HepG2 (cell line): Measurements from ENCODE around the gene PLSCR4. TPM values are rescaled to one million over a fixed set of nuclear protein-coding genes. Genes with fewer than 3 reads are reported as not detected.

Source experiments
- ATAD3A ChIP-seq: sonication (generic); formaldehyde crosslinking; IDR thresholded peaks from 2 replicates; pipeline ENCODE4 v1.4.0; 2020; ENCODE audit warnings: missing genetic modification reagents
- CCDC6 ChIP-seq: sonication (generic); formaldehyde crosslinking; IDR thresholded peaks from 2 replicates; pipeline ENCODE4 v1.8.1; 2022; ENCODE audit warnings: mild to moderate bottlenecking, missing genetic modification reagents, moderate library complexity
- CEBPB ChIP-seq: IDR thresholded peaks from 2 replicates; pipeline ENCODE4 v1.6.1; 2011; ENCODE audit warnings: low read depth, low read length, improper control_type of control experiment, borderline replicate concordance
- HDAC6 ChIP-seq: fragments of 200-600 bp; sonication (generic); IDR thresholded peaks from 2 replicates; pipeline ENCODE4 v1.7.0; 2017; ENCODE audit warnings: mild to moderate bottlenecking, antibody characterized with exemption, low read length, low read depth
- HMGA1 ChIP-seq: sonication (generic); formaldehyde crosslinking; conservative IDR thresholded peaks from 2 replicates; pipeline ENCODE4 v1.4.0; 2020; ENCODE audit warnings: missing genetic modification reagents
- HNRNPUL1 ChIP-seq: fragments of 200-400 bp; formaldehyde crosslinking; IDR thresholded peaks from 2 replicates; pipeline ENCODE4 v1.6.1; 2017; ENCODE audit warnings: low read depth, mild to moderate bottlenecking, low read length, moderate library complexity
- HOXD1 ChIP-seq: sonication (generic); formaldehyde crosslinking; IDR thresholded peaks from 2 replicates; pipeline ENCODE4 v1.5.0; 2020; ENCODE audit warnings: missing genetic modification reagents
- POGK ChIP-seq: sonication (generic); formaldehyde crosslinking; conservative IDR thresholded peaks from 2 replicates; pipeline ENCODE4 v1.8.0; 2022; ENCODE audit warnings: mild to moderate bottlenecking, moderate library complexity, missing genetic modification reagents
- RELA ChIP-seq: sonication (generic); formaldehyde crosslinking; IDR thresholded peaks from 2 replicates; pipeline ENCODE4 v1.4.0; 2020; ENCODE audit warnings: missing genetic modification reagents
- RORA ChIP-seq: sonication (generic); formaldehyde crosslinking; IDR thresholded peaks from 2 replicates; pipeline ENCODE4 v1.5.0; 2020; ENCODE audit warnings: mild to moderate bottlenecking, missing genetic modification reagents, moderate library complexity
- SP5 ChIP-seq: IDR thresholded peaks from 2 replicates; pipeline ENCODE4 v1.6.1; 2016; ENCODE audit warnings: low read depth, borderline replicate concordance
- ZFX ChIP-seq: sonication (generic); formaldehyde crosslinking; IDR thresholded peaks from 2 replicates; pipeline ENCODE4 v1.4.0; 2020; ENCODE audit warnings: mild to moderate bottlenecking, low read depth, missing genetic modification reagents, moderate library complexity
- ZNF143 ChIP-seq: sonication (generic); formaldehyde crosslinking; IDR thresholded peaks from 2 replicates; pipeline ENCODE4 v1.4.0; 2020; ENCODE audit warnings: missing genetic modification reagents
- ZNF280B ChIP-seq: sonication (generic); formaldehyde crosslinking; IDR thresholded peaks from 2 replicates; pipeline ENCODE4 v1.5.0; 2020; ENCODE audit warnings: missing genetic modification reagents, mild to moderate bottlenecking, borderline replicate concordance
- ZNF543 ChIP-seq: sonication (generic); formaldehyde crosslinking; IDR thresholded peaks from 2 replicates; pipeline ENCODE4 v1.4.0; 2020; ENCODE audit warnings: mild to moderate bottlenecking, missing genetic modification reagents
- ZNF550 ChIP-seq: sonication (generic); formaldehyde crosslinking; IDR thresholded peaks from 2 replicates; pipeline ENCODE4 v1.4.0; 2020; ENCODE audit warnings: mild to moderate bottlenecking, missing genetic modification reagents, borderline replicate concordance
- ZNF678 ChIP-seq: sonication (generic); formaldehyde crosslinking; IDR thresholded peaks from 2 replicates; pipeline ENCODE4 v1.4.0; 2020; ENCODE audit warnings: mild to moderate bottlenecking, missing genetic modification reagents
- ZNF777 ChIP-seq: sonication (generic); formaldehyde crosslinking; IDR thresholded peaks from 2 replicates; pipeline ENCODE4 v1.4.0; 2020; ENCODE audit warnings: missing genetic modification reagents
- ZNF83 ChIP-seq: sonication (generic); formaldehyde crosslinking; IDR thresholded peaks from 2 replicates; pipeline ENCODE4 v1.4.0; 2020; ENCODE audit warnings: missing genetic modification reagents, mild to moderate bottlenecking, borderline replicate concordance
- ZNF883 ChIP-seq: sonication (generic); formaldehyde crosslinking; IDR thresholded peaks from 2 replicates; pipeline ENCODE4 v1.5.1; 2020; ENCODE audit warnings: mild to moderate bottlenecking, missing genetic modification reagents; ENCODE audit errors: not compliant biosample characterization
- ZSCAN29 ChIP-seq: sonication (generic); formaldehyde crosslinking; conservative IDR thresholded peaks from 2 replicates; pipeline ENCODE4 v1.4.0; 2020; ENCODE audit warnings: mild to moderate bottlenecking, missing genetic modification reagents
- polyA plus RNA-seq, 8 experiments: library from polyadenylated mRNA; depleted of rRNA in 3 of 8; stranded (reverse) in 7 of 8; unstranded in 1 of 8; fragments of >200 nt; fragmentation: Illumina TruSeq in 4 of 8; extraction: Trizol in 4 of 8; gene quantifications; 2 replicates each; pipeline versions ENCODE4 v1.2.1 to v1.2.3, GENCODE V29; 2011 to 2016; ENCODE audit warnings: low read depth in 4 of 8, missing spikeins in 1 of 8, mixed read lengths in 1 of 8; ENCODE audit not compliant: insufficient read depth in 1 of 8
- total RNA-seq, 5 experiments: library from RNA; depleted of rRNA; stranded (reverse); fragments of >200 nt; fragmentation: Illumina TruSeq; extraction: Trizol; gene quantifications; 2 replicates each; pipeline ENCODE4 v1.2.3, GENCODE V29; 2016; ENCODE audit warnings: low read depth in 1 of 5
- TF ChIP-seq, protein P1 (sequence below): sonication (generic); formaldehyde crosslinking; conservative IDR thresholded peaks from 2 replicates; pipeline ENCODE4 v1.8.1; 2023; ENCODE audit warnings: missing genetic modification reagents
- TF ChIP-seq, protein P2 (sequence below): sonication (generic); formaldehyde crosslinking; IDR thresholded peaks from 2 replicates; pipeline ENCODE4 v1.8.0; 2022; ENCODE audit warnings: mild to moderate bottlenecking, missing genetic modification reagents; ENCODE audit not compliant: insufficient replicate concordance

Gene PLSCR4
- total and polyA plus RNA-seq, 2 of the 13 experiments (the other 11 are each of a cell fraction or from before 2014, with no cell fraction given) = 1.5 to 59.0 TPM

GRCh38 chr3:146160964-146161662 is 89.8 kb downstream of the PLSCR4 start, which contains the start of gene PLOD2 (continued):
- TF ChIP-seq POGK (CRISPR knock-in tag) (peak; percentile 74; the same call in 1 of the 2 replicates), HOXD1 (CRISPR knock-in tag) (peak; percentile 85), RELA (CRISPR knock-in tag) (peak; percentile 75; the same call in 1 of the 2 replicates), SP5 (CRISPR knock-in tag) (peak; percentile 87), ZNF83 (CRISPR knock-in tag) (no peak), HNRNPUL1 (no peak), ZNF280B (no peak; the same call in 1 of the 2 replicates), ZNF678 (no peak), ZFX (peak; percentile 46; the same call in 1 of the 2 replicates), ZNF883 (CRISPR knock-in tag) (peak; percentile 30), CCDC6 (CRISPR knock-in tag) (peak; percentile 86), ATAD3A (no peak), CEBPB (no peak), ZSCAN29 (CRISPR knock-in tag) (no peak), HMGA1 (CRISPR knock-in tag) (no peak), ZNF143 (CRISPR knock-in tag) (no peak), RORA (CRISPR knock-in tag) (no peak), ZNF777 (CRISPR knock-in tag) (peak; percentile 96), ZNF543 (no peak), HDAC6 (no peak), ZNF550 (no peak)
- TF ChIP-seq, protein P1, sequence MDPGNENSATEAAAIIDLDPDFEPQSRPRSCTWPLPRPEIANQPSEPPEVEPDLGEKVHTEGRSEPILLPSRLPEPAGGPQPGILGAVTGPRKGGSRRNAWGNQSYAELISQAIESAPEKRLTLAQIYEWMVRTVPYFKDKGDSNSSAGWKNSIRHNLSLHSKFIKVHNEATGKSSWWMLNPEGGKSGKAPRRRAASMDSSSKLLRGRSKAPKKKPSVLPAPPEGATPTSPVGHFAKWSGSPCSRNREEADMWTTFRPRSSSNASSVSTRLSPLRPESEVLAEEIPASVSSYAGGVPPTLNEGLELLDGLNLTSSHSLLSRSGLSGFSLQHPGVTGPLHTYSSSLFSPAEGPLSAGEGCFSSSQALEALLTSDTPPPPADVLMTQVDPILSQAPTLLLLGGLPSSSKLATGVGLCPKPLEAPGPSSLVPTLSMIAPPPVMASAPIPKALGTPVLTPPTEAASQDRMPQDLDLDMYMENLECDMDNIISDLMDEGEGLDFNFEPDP (CRISPR knock-in tag) = 0 out of 2 replicates have a peak, but pooled peaks have one; percentile 81
- TF ChIP-seq, protein P2, sequence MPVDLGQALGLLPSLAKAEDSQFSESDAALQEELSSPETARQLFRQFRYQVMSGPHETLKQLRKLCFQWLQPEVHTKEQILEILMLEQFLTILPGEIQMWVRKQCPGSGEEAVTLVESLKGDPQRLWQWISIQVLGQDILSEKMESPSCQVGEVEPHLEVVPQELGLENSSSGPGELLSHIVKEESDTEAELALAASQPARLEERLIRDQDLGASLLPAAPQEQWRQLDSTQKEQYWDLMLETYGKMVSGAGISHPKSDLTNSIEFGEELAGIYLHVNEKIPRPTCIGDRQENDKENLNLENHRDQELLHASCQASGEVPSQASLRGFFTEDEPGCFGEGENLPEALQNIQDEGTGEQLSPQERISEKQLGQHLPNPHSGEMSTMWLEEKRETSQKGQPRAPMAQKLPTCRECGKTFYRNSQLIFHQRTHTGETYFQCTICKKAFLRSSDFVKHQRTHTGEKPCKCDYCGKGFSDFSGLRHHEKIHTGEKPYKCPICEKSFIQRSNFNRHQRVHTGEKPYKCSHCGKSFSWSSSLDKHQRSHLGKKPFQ (CRISPR knock-in tag) = no peak
